NCI-H510A treated with DMSO at 0.1 percent for 48 hours (cell line): ENCODE measurements around the gene MYADM.
"Not testable (repeated sequence)": the region's sequence is repeated elsewhere in the genome, so short reads cannot be mapped to it uniquely, and the experiment has no call there.

Experiments
- DNase-seq: peaks from one replicate; lab custom pipeline; 2025; lab: John Stamatoyannopoulos, UW

The MYADM gene, protein sequence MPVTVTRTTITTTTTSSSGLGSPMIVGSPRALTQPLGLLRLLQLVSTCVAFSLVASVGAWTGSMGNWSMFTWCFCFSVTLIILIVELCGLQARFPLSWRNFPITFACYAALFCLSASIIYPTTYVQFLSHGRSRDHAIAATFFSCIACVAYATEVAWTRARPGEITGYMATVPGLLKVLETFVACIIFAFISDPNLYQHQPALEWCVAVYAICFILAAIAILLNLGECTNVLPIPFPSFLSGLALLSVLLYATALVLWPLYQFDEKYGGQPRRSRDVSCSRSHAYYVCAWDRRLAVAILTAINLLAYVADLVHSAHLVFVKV

GRCh38 chr19:53867225-53868090 lies at the start of gene MYADM:
Gene MYADM (plus strand): TSS chr19:53867883. CDS start chr19:53873530, 5,647 bp downstream.
- DNase-seq, result no peak

DNA sequence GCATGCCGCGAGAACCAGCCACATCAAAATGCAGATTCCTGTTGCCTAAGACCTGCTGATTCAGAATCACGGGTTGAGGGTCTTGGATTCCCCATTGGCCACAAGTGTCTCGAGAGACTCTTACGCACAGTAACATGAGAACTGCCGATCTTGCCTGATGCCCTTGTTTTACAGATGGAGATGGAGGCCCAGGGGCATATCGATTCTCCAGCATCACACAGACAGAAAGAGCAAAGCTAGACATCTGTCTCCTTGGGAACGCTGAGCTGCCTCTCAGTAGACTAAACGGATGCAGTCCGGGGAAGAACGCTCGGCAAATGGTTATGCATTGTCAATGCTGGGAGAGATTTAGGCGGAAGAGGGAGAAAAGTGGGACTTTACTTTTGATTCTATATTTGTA lies 48.9 kb upstream of the MYADM start:
- no peak for DNase-seq

DNA sequence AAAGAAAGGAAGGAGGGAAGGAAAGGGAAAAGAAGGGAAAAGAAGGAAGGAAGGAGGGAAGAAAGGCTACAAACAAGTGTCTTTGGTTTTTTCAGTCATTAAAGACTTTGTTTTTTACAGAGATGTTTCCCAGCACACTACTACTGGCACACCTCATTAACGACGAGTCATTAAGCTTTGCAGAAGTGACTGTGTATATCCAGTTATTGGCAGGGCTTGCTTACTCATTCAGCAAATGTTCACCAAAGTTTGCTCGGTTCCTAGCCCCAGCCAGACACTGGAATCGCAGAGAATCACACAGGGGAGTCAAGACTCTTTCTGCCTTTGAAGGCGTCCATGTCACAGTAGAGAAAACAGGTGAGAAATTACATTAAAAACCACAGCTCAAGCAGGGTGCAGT lies 47.8 kb upstream of the MYADM start:
- DNase-seq, result no peak

- DNase-seq, result no peak
Measured at GRCh38 chr19:53823380-53824120, 44.1 kb upstream of the MYADM start.

DNA sequence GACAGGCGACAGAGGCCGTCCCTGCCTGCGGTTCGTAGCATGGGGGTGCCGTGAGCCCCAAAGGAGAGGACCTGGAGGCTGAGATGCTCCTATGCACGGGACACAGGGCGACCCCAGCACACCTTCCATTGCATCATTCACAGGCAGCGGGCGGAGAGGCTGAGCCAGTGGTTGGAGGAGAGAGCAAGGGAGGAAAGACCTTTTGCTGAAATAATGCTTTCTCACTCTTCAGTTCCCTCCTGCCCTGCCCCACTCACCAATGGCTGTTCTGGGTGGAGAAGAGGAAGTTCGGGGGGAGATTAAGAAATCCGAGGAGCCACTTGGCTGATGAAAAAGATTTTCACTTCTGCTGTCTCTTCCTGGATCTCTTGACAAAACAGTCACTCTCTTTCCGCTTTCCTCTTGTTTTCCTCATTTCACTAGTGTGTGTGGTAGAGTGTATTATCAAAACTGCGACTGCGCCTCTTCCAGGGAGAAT lies 43.5 kb upstream of the MYADM start, which contains the start of gene NLRP12:
TSS of gene NLRP12 (minus strand) at position 181 of the 478 bp plus-strand sequence. CDS start at position 41, 140 bp downstream.
- DNase-seq, result no peak

DNA sequence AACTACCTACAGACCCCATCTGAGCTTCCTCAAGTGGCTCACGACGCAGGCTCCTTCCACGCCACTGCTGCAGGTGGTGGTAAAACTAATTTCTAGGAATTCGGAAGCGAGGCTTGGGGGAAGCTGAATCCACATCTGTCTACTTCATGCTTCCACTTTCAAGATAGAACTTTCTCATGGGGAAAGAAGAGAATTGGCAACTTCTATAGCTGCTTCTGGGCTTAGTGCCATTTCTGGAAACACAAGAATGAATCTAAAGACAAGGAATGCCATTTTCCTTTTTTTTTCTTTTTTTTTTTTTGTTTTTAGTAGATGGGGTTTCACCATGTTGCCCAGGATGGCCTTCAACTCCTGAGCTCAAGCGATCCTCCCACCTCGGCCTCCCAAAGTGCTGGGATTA lies 40.8 kb upstream of the MYADM start:
- DNase-seq, result no peak

DNA sequence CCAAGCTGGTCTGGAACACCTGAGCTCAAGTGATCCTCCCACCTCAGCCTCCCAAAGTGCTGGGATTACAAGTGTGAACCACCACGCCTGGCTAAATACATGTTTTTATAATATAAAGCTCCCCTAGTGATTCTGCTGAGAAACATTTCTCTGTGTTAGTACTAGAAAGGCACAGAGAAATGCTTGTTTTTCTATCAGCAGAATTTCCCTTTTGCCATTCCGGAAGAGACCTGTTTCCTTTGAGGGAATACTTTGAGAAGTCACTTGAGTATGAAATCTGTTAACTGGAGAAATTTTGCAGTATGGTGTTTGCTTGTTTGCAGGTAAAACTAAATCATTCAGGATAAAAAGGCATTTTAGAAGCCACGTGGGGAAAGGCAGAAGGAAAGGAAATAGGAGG lies 39.2 kb upstream of the MYADM start:
- DNase-seq, result no peak

GRCh38 chr19:53832861-53833260 lies 34.8 kb upstream of the MYADM start:
- DNase-seq, result not testable (repeated sequence)

DNA sequence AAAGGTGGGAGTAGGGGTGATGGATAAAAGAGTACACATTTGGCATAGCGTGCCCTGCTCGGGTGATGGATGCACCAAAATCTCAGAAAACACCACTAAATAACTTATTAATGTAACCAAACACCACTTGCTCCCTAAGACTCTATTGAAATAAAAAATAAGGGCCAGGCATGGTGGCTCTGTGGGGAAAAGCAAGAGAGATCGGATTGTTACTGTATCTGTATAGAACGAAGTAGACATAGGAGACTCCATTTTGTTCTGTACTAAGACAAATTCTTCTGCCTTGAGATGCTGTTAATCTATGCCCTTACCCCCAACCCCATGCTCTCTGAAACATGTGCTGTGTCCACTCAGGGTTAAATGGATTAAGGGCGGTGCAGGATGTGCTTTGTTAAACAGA lies 29.2 kb upstream of the MYADM start:
- DNase-seq, result not testable (repeated sequence)

DNA sequence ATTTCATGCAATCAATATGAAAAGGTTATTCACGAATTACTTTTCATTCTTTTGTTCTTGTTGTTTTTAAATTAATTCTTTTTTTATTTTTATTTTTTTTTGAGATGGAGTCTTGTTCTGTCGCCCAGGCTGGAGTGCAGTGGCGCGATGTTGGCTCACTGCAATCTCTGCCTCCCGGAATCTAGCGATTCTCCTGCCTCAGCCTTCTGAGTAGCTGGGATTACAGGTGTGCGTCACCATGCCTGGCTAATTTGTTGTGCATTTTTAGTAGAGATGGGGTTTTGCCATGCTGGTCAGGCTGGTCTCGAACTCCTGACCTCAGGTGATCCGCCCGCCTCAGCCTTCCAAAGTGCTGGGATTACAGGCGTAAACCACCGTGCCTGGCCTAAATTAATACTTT lies 27.4 kb upstream of the MYADM start:
- not testable (repeated sequence) for DNase-seq

DNA sequence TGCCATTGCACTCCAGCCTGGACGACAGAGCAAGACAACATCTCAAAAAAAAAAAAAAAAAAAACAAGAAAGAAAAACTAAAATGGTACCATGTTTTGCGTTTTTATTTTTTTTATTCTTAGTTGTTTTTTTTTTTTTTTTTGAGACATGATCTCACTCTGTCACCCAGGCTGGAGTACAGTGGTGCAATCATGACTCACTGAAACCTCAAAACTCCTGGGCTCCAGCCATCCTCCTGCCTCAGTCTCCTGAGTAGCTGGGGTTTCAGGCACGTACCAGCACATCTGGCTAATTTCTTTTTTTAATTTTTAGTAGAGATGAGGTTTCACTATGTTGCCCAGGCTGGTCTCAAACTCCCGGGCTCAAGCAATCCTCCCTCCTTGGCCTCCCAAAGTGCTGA lies 26.8 kb upstream of the MYADM start:
- DNase-seq, result not testable (repeated sequence)

DNA sequence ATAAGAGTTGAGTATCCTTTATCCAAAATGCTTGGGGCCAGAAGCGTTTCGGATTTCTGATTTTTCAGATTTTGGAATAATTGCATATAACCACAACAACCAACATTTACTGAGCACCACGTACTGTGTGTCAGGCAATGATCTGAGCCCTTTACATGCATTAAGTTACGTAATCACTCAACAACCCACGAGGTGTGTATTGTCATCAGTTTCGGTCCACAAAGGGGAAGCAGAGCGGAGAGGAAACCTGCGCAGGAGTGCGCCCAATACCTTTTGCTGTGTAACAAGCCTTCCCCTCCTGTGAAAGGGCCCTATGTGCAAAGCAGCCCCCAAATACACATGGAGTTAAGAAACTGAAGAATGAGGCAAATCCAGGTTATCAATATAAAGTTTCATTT lies 22.8 kb upstream of the MYADM start:
- DNase-seq, result no peak

GRCh38 chr19:53847555-53847954 lies 20.1 kb upstream of the MYADM start:
- no peak for DNase-seq

DNA sequence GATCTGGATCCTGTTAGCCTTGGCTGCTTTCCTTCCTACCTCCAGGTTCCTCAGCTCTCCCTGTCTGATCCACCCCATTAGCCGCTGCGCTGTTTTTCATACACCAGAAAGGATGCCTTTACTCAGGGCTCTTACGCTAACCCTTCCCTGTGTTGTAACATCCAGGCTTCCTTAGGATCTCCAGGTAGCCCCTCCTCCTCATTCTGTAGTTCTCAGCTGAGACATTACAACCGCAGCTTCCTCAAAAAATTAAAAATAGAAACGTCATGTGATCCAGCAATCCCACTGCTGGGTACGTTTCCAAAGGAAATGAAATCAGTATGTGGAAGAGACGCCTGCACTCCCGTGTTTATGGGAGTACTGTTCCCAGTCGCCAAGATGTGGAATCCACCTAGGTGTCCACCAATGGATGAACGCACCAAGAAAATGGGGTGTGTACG lies 18.4 kb upstream of the MYADM start:
- no peak for DNase-seq

GRCh38 chr19:53853707-53854106 lies 14.0 kb upstream of the MYADM start:
- no peak for DNase-seq

- DNase-seq, result no peak
Measured at GRCh38 chr19:53864308-53864836, 3.3 kb upstream of the MYADM start.

GRCh38 chr19:53865523-53865917 lies 2.2 kb upstream of the MYADM start:
- DNase-seq, result no peak

- DNase-seq, result no peak
Measured at GRCh38 chr19:53865918-53866864, 1.5 kb upstream of the MYADM start.

DNA sequence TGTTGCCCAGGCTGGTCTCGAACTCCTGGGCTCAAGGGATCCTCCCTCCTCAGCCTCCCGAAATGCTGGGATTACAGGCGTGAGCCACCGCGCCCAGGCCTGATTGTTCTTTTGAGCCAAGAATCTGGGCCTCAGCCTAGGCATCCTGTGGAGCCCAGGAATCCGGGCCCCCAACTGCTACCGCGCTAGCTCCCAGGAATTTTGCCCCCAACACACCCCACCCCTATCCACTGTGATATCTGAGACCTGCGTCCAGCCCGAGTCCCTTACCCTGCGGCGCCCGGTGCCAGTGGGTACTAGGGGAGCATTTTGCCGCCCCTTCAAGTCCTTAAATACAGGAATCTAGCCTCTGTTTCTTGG lies 838 bp upstream of the MYADM start:
- no peak for DNase-seq

- DNase-seq, result no peak
Measured at GRCh38 chr19:53868091-53868891, 608 bp downstream of the MYADM start.
